ENCODE results near the gene PTH1R. TPM values are rescaled to one million over a fixed set of nuclear protein-coding genes. Genes with fewer than 3 reads are reported as not detected.

PTH1R gene
- total and polyA plus RNA-seq, 4 donors: 7.8 to 25.0 (median 13.0) TPM

DNA sequence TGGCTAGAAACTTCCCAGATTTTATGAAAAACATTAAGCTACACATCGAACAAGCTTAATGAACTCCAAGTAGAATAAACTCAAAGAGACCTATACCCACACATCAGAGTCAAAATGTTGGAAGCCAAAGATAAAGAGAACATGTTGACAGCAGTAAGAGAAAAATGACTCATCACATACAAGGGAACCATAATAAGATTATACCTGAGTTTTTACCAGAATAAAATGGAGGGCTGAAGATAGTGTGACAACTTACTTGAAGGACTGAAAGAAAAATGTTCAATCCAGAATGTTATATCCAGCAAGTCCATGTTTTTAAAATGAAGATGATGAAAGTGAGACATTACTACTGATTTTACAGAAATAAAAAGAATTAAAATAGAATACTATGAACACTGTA, 37.0 kb upstream of the PTH1R start:
- Histone ChIP-seq H3K4me1 (ENCODE audit: control insufficient read depth, insufficient read depth, low read length) (peaks cover 8% of the 10 kb centered on the region), H3K4me3 (ENCODE audit: low read depth, low read length) (no peak overlapping the region), H3K36me3 (ENCODE audit: control insufficient read depth, insufficient read depth, low read length) (no peaks in the 10 kb centered on the region), H3K9me3 (ENCODE audit: control insufficient read depth, insufficient read depth, low read length) (peaks cover 1% of the 10 kb centered on the region), H3K27me3 (ENCODE audit: control insufficient read depth, insufficient read depth, low read length) (no peaks in the 10 kb centered on the region), H3K27ac (ENCODE audit: low read depth, low read length) (no peak overlapping the region)
- DNase-seq (ENCODE audit: low read depth in 4 of 6, low spot score in 6 of 6): no peak
- WGBS (ENCODE audit: insufficient coverage): no CpG with 5 or more reads among the region's 1 CpG

DNA sequence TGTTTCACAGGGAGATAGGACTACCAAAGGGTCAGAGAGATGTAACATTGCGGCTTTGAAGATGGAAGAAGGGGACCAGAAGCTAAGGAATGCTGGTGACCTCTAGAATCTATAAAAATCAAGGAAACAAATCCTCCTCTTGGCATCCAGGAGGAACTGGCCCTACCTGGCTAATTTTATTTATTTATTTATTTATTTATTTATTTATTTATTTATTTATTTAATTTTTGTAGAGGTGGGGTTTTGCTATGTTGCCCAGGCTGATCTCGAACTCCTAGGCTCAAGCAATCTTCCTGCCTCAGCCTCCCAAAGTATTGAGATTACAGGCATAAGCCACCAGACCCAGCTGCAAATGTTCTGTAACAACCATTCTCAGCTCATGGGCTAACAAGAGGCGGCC, 34.0 kb upstream of the PTH1R start:
- Histone ChIP-seq H3K4me1 (ENCODE audit: control insufficient read depth, insufficient read depth, low read length) (peaks cover 21% of the 10 kb centered on the region), H3K27ac (ENCODE audit: low read depth, low read length) (no peak overlapping the region), H3K4me3 (ENCODE audit: low read depth, low read length) (no peak overlapping the region), H3K36me3 (ENCODE audit: control insufficient read depth, insufficient read depth, low read length) (no peaks in the 10 kb centered on the region), H3K27me3 (ENCODE audit: control insufficient read depth, insufficient read depth, low read length) (no peaks in the 10 kb centered on the region), H3K9me3 (ENCODE audit: control insufficient read depth, insufficient read depth, low read length) (peaks cover 1% of the 10 kb centered on the region)
- no peak for DNase-seq (ENCODE audit: low read depth in 4 of 6, low spot score in 6 of 6)
- 90% methylated on average over 1 of the region's 3 CpGs for WGBS (ENCODE audit: insufficient coverage)

DNA sequence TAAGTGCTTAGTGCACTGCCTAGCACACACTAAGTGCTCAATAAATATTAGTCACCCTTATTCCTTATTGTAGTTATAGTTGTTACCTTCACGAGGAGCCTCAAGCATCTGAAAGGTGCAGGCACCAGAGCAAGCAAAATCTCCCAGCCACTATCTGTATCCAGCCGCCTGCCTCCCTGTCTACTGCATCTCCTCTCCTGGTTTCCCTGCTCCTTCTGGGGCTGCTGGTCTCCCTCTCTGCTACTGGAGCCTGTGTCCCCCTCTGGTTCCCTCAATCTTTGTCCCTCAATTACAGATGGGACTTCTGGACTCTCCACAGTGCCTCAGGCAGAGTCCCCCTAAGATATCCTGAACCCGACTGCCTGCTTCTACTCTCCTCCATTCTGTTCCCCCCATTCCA, 33.1 kb upstream of the PTH1R start:
- no peak overlapping the region for H3K27ac ChIP-seq (ENCODE audit: low read depth, low read length)
- no peaks in the 10 kb centered on the region for H3K27me3 ChIP-seq (ENCODE audit: control insufficient read depth, insufficient read depth, low read length)
- no peak for DNase-seq (ENCODE audit: low read depth in 4 of 6, low spot score in 6 of 6)
- H3K4me3 ChIP-seq (ENCODE audit: low read depth, low read length): no peak overlapping the region
- 85% methylated on average over 2 of the region's 3 CpGs for WGBS (ENCODE audit: insufficient coverage)
- H3K9me3 ChIP-seq (ENCODE audit: control insufficient read depth, insufficient read depth, low read length): peaks cover 1% of the 10 kb centered on the region
- no peaks in the 10 kb centered on the region for H3K36me3 ChIP-seq (ENCODE audit: control insufficient read depth, insufficient read depth, low read length)
- H3K4me1 ChIP-seq (ENCODE audit: control insufficient read depth, insufficient read depth, low read length): peaks cover 21% of the 10 kb centered on the region

DNA sequence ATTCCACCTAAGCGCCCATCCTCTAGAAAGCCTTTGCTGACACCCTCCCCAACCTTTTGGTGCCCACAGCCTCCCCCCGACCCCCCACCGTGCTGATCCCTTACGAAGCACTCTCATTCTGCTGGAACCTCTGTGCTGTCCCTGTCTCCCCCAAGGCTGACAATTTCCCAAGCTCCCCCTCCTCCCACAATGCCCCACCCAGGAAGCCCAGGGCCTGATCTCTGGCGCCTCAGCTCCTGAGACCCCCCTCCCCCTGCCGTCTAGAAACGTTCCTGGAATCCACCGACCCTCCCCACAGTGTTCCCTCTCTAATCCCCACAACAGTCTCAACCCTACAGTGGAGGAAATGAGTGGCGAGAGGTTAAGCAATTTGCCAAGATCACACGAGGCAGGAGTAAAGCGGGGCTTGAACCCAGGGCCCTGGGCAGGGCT, 32.6 kb upstream of the PTH1R start:
- Histone ChIP-seq H3K27me3 (ENCODE audit: control insufficient read depth, insufficient read depth, low read length) (no peaks in the 10 kb centered on the region), H3K27ac (ENCODE audit: low read depth, low read length) (no peak overlapping the region), H3K36me3 (ENCODE audit: control insufficient read depth, insufficient read depth, low read length) (no peaks in the 10 kb centered on the region), H3K4me1 (ENCODE audit: control insufficient read depth, insufficient read depth, low read length) (peaks cover 21% of the 10 kb centered on the region), H3K9me3 (ENCODE audit: control insufficient read depth, insufficient read depth, low read length) (peaks cover 1% of the 10 kb centered on the region), H3K4me3 (ENCODE audit: low read depth, low read length) (peak overlapping the region; percentile 56)
- 30% methylated on average over 7 of the region's 11 CpGs for WGBS (ENCODE audit: insufficient coverage)
- no peak for DNase-seq (ENCODE audit: low read depth in 4 of 6, low spot score in 6 of 6)

DNA sequence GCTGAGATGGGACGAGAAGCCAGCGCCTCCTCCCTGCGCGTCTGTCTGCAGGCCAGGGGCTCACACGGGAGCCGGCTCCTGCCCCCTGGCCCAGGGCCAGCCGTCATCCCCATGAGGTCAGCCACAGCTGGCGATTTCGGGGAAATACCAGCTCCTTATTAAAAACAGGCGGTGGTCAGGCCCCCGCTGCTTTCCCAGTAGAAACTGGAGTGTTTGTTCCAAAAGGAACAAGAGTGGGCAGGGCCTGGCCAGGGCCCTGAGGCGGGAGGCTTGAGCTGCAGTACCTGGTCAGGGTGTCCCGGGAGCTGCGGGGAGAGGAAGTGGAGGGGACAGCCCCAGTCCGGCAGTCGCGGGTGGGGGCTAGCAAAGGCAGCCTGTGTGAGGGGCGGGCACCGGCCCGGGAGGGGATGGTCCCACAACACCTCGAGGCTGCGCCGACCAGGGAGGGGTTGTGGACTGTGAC, 32.1 kb upstream of the PTH1R start:
- H3K4me3 ChIP-seq (ENCODE audit: low read depth, low read length): peak overlapping the region; percentile 56
- no peaks in the 10 kb centered on the region for H3K27me3 ChIP-seq (ENCODE audit: control insufficient read depth, insufficient read depth, low read length)
- peak overlapping the region; percentile 45 for H3K27ac ChIP-seq (ENCODE audit: low read depth, low read length)
- DNase-seq (ENCODE audit: low read depth in 4 of 6, low spot score in 6 of 6): peak in 4 of 6 donors; percentile 7 to 69 (median 26)
- H3K36me3 ChIP-seq (ENCODE audit: control insufficient read depth, insufficient read depth, low read length): no peaks in the 10 kb centered on the region
- peaks cover 21% of the 10 kb centered on the region for H3K4me1 ChIP-seq (ENCODE audit: control insufficient read depth, insufficient read depth, low read length)
- WGBS (ENCODE audit: insufficient coverage): 2% methylated on average over 23 of the region's 23 CpGs
- H3K9me3 ChIP-seq (ENCODE audit: control insufficient read depth, insufficient read depth, low read length): peaks cover 1% of the 10 kb centered on the region

DNA sequence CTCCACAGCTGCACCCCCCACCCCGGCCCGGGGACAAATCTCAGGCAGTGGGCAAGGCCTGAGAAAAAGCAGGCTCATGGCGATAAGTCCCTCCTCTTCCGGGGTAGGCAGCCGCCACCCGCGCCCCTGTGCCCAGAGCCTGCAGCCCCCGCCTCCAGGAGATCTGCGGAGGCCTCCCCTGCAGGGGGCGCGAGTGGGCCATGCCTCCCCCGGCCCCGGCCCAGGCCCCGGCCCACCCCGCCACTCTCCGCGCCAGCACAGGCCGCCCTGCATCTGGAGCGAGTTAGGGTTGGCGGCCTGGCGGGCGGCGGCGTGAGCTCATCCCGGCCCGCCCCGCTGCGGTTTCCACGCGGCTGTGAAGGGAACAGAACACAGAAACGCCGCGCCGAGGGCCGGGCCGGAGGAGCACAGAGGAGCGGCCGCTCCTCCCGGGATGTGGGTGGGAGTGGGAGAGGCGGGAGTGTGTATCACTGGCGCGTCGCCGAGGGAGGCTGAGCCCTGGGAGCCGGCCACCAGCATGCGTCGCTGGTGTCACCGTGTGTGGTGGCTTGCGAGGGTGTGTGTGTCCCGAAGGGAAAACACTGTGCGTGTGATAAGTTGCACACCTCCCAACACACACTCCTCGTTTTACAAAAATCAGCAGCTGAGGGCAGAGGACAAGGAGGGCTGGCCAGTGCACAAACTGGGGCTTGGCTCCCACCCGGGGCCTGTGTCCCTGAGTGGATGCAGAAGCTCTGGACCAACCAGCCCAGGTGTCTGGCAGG, 31.5 kb upstream of the PTH1R start:
- no peaks in the 10 kb centered on the region for H3K36me3 ChIP-seq (ENCODE audit: control insufficient read depth, insufficient read depth, low read length)
- peaks cover 1% of the 10 kb centered on the region for H3K9me3 ChIP-seq (ENCODE audit: control insufficient read depth, insufficient read depth, low read length)
- H3K27me3 ChIP-seq (ENCODE audit: control insufficient read depth, insufficient read depth, low read length): no peaks in the 10 kb centered on the region
- peak; percentile 40 to 93 (median 68) for DNase-seq (ENCODE audit: low read depth in 4 of 6, low spot score in 6 of 6)
- peak overlapping the region; percentile 56 for H3K4me3 ChIP-seq (ENCODE audit: low read depth, low read length)
- peak overlapping the region; percentile 67 for H3K27ac ChIP-seq (ENCODE audit: low read depth, low read length)
- peaks cover 21% of the 10 kb centered on the region for H3K4me1 ChIP-seq (ENCODE audit: control insufficient read depth, insufficient read depth, low read length)
- WGBS (ENCODE audit: insufficient coverage): 1% methylated on average over 47 of the region's 53 CpGs

DNA sequence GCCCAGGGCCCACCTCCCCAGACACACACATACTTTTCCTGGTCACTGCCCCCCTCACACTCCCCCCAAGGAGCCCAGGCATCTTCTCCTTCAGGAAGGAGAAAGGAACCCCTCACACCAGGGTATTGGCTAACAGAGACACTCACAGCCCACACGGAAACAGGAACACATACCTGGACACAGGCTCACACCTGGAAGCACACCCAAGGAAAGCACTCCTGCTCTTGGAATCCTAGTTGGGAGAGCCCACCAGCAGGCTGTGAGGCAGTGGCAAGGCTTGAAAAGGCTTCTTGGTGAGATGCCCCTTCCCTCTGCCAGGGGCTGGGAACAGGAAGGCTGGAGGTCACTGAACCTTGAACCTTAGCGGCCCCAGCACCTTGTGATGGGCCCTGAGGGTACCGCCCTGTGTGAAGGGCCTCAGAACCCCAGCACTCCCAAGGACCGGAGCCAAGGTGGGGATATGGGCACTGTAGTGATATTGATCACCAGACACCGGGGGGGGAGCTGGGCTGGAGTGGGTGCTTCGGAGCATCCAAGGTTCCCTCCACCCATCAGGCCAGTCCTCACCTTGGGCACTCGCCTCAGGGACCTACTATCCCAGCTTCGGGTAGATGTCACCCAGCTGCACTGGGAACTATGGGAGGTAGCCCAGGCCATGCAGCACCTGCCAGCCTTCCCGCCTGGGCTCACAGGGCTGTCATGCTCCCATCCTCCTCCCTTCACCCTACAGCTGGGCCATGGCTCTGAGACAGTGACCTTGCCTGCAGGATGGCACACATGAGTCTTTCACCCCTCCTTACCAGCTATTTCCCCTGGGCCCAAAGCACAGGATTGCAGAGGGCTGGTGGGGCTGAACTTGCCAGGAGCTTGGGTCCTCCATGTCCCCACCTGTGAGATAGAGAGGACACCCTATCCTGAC, 30.6 kb upstream of the PTH1R start:
- WGBS (ENCODE audit: insufficient coverage): 93% methylated on average over 7 of the region's 9 CpGs
- Histone ChIP-seq H3K4me1 (ENCODE audit: control insufficient read depth, insufficient read depth, low read length) (peaks cover 21% of the 10 kb centered on the region), H3K4me3 (ENCODE audit: low read depth, low read length) (peak overlapping the region; percentile 56), H3K9me3 (ENCODE audit: control insufficient read depth, insufficient read depth, low read length) (peaks cover 1% of the 10 kb centered on the region), H3K27me3 (ENCODE audit: control insufficient read depth, insufficient read depth, low read length) (no peaks in the 10 kb centered on the region), H3K27ac (ENCODE audit: low read depth, low read length) (peak overlapping the region; percentile 67), H3K36me3 (ENCODE audit: control insufficient read depth, insufficient read depth, low read length) (no peaks in the 10 kb centered on the region)
- no peak for DNase-seq (ENCODE audit: low read depth in 4 of 6, low spot score in 6 of 6)

DNA sequence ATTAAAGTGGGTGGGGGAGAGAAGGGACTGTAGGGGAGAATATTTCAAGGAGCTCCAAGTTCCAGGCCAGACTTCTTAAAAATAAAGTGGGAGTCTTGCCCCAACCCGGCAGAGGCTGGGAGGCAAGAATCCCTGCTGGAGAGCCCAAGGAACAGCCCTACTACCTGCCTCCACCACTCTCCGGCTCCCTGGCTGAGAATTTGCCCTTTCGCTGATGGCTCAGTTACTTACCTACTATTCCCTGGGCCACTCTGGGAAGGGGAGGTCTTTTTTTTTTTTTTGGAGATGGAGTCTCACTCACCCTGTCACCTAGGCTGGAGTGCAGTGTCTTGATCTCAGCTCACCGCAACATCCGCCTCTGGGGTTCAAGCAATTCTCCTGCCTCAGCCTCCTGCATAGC, 29.8 kb upstream of the PTH1R start:
- no peak overlapping the region for H3K4me3 ChIP-seq (ENCODE audit: low read depth, low read length)
- 83% methylated on average over 3 of the region's 5 CpGs for WGBS (ENCODE audit: insufficient coverage)
- peaks cover 21% of the 10 kb centered on the region for H3K4me1 ChIP-seq (ENCODE audit: control insufficient read depth, insufficient read depth, low read length)
- no peak overlapping the region for H3K27ac ChIP-seq (ENCODE audit: low read depth, low read length)
- no peak for DNase-seq (ENCODE audit: low read depth in 4 of 6, low spot score in 6 of 6)
- H3K9me3 ChIP-seq (ENCODE audit: control insufficient read depth, insufficient read depth, low read length): no peaks in the 10 kb centered on the region
- no peaks in the 10 kb centered on the region for H3K27me3 ChIP-seq (ENCODE audit: control insufficient read depth, insufficient read depth, low read length)
- H3K36me3 ChIP-seq (ENCODE audit: control insufficient read depth, insufficient read depth, low read length): no peaks in the 10 kb centered on the region

DNA sequence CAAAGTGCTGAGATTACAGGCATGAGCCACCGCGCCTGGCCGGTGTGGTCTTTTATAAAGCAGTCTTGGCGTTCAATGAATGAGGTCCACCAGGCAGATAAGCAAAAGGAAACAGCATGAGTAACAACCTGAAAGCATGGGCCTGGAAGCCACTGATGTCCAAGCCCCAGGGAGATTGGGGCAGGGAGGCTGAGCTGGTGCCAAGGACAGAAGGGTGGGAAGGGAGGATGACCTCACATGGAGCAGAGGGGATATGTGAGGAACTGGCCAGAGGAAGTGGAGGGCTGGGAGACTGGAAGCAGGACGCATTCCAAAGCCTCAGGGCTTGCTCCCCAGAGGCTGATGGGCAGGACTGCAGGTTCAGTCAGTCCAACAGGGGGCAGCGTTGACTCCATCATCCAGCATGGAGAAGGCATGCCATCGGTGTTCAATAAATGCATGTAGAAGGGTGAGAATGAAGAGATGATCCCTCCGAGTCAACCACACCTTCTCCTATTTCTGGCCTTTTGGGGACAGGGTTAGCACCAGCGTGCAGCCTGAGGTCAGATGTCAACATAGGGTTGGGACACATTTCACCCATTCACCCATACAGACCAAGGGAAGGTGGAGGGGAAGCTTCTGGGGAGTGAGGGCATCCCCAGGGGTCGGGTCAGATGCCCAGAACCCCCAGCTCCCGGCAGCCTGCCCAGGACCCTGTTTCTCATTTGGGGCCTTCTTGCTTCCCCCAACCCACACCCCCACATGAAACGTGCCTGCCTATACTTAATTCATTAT, 29.1 kb upstream of the PTH1R start:
- no peak for DNase-seq (ENCODE audit: low read depth in 4 of 6, low spot score in 6 of 6)
- peaks cover 21% of the 10 kb centered on the region for H3K4me1 ChIP-seq (ENCODE audit: control insufficient read depth, insufficient read depth, low read length)

More for the DNA sequence above, 29.1 kb upstream of the PTH1R start:
- H3K27ac ChIP-seq (ENCODE audit: low read depth, low read length): no peak overlapping the region
- no peak overlapping the region for H3K4me3 ChIP-seq (ENCODE audit: low read depth, low read length)
- no peaks in the 10 kb centered on the region for H3K36me3 ChIP-seq (ENCODE audit: control insufficient read depth, insufficient read depth, low read length)
- H3K9me3 ChIP-seq (ENCODE audit: control insufficient read depth, insufficient read depth, low read length): no peaks in the 10 kb centered on the region
- no peaks in the 10 kb centered on the region for H3K27me3 ChIP-seq (ENCODE audit: control insufficient read depth, insufficient read depth, low read length)
- WGBS (ENCODE audit: insufficient coverage): 69% methylated on average over 9 of the region's 12 CpGs
